BLaER1 (cell line): Measurements from ENCODE around the gene HOXB9.

Source experiments
- H3K27ac ChIP-seq: shearing (Covaris generic); formaldehyde crosslinking; 2 replicates; pipeline ENCODE4 v1.8.1; 2022
- H3K27me3 ChIP-seq: shearing (Covaris generic); formaldehyde crosslinking; 2 replicates; pipeline ENCODE4 v1.8.1; 2022
- H3K36me3 ChIP-seq: shearing (Covaris generic); formaldehyde crosslinking; 2 replicates; pipeline ENCODE4 v1.8.1; 2022
- H3K4me1 ChIP-seq: shearing (Covaris generic); formaldehyde crosslinking; 2 replicates; pipeline ENCODE4 v1.8.1; 2022
- H3K4me2 ChIP-seq: shearing (Covaris generic); formaldehyde crosslinking; 2 replicates; pipeline ENCODE4 v1.8.1; 2022
- H3K4me3 ChIP-seq: shearing (Covaris generic); formaldehyde crosslinking; 2 replicates; pipeline ENCODE4 v1.8.1; 2022
- H3K9ac ChIP-seq: shearing (Covaris generic); formaldehyde crosslinking; 2 replicates; pipeline ENCODE4 v1.8.1; 2022
- H3K9me3 ChIP-seq: shearing (Covaris generic); formaldehyde crosslinking; 2 replicates; pipeline ENCODE4 v1.8.1; 2022
- H4K20me1 ChIP-seq: shearing (Covaris generic); formaldehyde crosslinking; 2 replicates; pipeline ENCODE4 v1.8.1; 2022
- Cebpa-rat ChIP-seq: shearing (Covaris generic); IDR thresholded peaks from 2 replicates; pipeline ENCODE4 v1.8.1; 2022

HOXB9 gene

DNA sequence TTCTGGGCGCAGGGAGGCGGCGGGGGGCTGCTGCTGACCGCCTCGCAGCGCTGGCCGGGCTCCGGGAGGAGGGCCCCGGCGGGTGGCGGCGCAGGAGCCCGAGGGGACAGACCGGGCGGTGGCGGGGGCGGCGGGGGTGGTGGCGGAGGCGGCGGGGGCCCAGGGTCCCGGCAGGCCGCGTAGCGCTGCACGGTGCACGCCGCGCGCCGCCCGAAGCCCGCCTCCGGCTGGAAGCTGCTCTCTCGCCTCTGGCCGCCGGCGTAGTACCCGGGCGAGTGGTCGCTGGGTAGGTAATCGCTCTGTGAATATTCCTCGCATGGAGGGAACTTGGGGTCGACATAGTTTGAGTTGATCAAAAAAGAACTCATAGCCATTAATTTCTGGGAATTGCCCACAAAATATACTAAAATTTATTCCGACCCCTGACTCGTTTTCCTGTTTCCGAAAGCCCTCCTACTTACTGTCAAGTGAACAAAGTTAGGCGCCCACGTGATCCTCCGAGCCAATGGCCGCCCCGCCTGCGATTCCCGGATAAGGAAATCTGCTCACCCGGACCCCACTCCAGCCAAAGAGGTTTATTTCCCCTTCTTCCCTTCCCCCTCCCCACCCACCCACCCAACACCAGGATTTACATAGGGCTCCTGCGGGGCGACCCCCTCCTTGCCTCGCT, 48.1 kb downstream of the HOXB9 start, which contains the start of gene HOXB4:
Gene HOXB4 (minus strand): TSS at position 405 of the 670 bp plus-strand sequence. CDS start 31 bp downstream, at position 374.
- no peak within 1 kb of the TSS for H3K4me2 ChIP-seq
- H3K27me3 ChIP-seq: peaks cover 100% of the 10 kb centered on the region
- H3K36me3 ChIP-seq: no peaks in the 10 kb centered on the region
- H3K4me1 ChIP-seq: peaks cover 5% of the 10 kb centered on the region; the same call in 1 of the 2 replicates
- no peaks in the 10 kb centered on the region for H3K9me3 ChIP-seq
- no peak within 1 kb of the TSS for H3K27ac ChIP-seq
- peaks cover 91% of the 10 kb centered on the region for H4K20me1 ChIP-seq
- H3K9ac ChIP-seq: no peak within 1 kb of the TSS
- H3K4me3 ChIP-seq: no peak within 1 kb of the TSS
- no peak for TF ChIP-seq Cebpa-rat

DNA sequence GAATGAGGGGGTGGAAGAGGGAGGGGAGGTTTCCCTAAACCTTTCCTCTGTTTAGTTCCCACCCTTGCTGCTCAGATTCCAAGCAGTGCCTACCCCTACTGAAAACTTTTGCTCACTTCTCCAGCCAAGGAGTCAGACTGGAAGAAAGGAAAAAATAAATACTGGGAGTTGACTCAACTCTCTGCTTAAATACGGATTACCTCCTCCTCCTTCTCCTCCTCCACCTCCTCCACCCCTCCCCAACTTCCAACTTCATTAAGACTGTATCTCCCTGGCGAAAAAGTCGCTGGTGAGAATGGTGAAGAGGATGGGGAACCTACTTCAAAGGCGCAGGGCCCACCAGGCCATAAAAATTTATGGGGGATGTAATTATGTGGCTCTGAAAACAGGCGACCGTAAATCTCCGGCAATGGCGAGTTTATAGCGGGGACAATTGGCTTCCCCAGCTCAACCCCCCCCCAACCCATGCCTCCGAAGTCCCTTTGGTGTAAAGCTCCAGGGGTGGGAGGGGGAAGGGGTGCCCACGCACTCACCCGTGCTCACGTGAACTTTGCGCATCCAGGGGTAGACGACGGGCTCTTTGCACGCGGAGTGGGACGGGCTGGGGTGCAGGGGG, 48.7 kb downstream of the HOXB9 start:
- H3K36me3 ChIP-seq: no peaks in the 10 kb centered on the region
- H4K20me1 ChIP-seq: peaks cover 91% of the 10 kb centered on the region
- H3K9me3 ChIP-seq: no peaks in the 10 kb centered on the region
- H3K27ac ChIP-seq: no peak overlapping the region
- H3K27me3 ChIP-seq: peaks cover 100% of the 10 kb centered on the region
- H3K4me2 ChIP-seq: no peak overlapping the region
- peaks cover 5% of the 10 kb centered on the region; the same call in 1 of the 2 replicates for H3K4me1 ChIP-seq
- TF ChIP-seq Cebpa-rat: no peak
- H3K9ac ChIP-seq: no peak overlapping the region
- H3K4me3 ChIP-seq: no peak overlapping the region

DNA sequence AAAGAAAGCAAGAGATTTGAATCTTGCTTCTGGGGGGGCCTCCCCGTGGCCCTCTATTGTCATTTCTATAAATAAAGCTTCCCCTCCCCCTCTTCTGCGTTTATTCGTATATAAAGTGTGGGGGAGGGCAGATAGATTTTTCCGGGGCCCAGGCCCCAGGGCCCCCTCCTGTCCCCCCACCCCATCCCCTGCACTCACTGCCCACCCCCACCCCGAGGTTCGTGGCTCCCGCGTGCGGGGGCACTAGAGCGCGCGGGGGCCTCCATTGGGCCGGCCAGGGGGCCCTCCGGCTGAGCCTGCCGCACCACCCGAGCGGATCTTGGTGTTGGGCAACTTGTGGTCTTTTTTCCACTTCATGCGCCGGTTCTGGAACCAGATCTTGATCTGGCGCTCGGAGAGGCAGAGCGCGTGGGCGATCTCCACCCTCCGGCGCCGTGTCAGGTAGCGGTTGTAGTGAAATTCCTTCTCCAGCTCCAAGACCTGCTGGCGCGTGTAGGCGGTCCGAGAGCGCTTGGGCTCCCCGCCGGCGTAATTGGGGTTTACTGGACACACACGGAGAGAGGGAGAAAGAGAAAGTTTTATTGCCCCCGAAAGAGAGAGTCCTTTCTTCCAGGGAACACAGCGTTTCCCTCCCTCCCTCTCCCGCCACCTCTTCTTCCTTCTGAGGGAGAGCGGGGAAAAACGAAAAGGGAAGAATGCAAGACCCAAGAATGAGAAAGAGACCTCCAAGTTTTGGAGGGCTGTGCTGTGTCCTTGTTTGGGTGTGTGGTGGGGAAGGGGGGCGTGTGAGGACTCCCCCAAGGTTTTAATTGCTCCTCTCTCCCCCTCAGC, 49.5 kb downstream of the HOXB9 start:
- Histone ChIP-seq H3K9ac (no peak overlapping the region), H3K27ac (no peak overlapping the region), H4K20me1 (peaks cover 91% of the 10 kb centered on the region), H3K4me3 (no peak overlapping the region), H3K4me2 (no peak overlapping the region), H3K9me3 (no peaks in the 10 kb centered on the region), H3K36me3 (no peaks in the 10 kb centered on the region), H3K27me3 (peaks cover 100% of the 10 kb centered on the region), H3K4me1 (no peaks in the 10 kb centered on the region)
- no peak for TF ChIP-seq Cebpa-rat

DNA sequence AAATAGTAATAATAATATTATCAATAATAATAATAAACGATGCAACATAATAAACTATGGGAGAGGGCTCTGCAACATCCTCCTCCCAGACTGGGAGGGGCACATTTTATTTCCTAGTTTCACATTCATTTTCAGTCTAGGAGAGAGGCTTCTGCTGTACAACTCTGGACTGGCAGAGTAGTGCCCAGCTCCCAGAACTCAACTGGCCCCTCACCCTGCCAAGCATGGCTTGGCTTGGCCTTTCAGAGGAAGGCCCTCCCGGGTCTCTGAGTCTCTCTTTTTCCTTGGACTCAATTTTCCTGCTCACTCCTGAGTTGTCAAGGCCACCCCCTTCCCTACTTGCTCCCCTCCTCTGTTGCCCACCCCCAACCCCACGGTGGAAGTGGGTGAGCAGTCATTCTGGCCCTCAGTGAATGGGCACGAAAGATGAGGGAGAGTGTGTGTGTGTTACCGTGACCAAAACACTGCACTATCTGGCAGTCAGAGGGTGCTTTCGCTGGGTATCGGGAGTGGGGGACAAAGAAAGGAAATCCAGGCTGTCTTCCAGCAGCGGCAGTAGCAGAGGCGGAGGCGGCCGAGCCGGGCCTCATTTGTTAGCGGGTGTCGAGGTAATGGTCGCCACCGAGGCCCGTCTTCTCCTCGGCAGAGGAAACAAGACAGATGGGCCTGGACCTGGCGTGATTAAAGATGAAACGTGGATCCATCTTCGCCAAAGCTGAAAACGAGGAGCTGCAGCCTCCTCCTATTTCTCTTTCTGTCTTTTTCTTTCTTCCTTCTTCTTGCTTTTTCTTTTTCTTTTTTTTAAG, 50.3 kb downstream of the HOXB9 start:
- TF ChIP-seq Cebpa-rat: no peak
- Histone ChIP-seq H3K4me3 (no peak overlapping the region), H4K20me1 (peaks cover 91% of the 10 kb centered on the region), H3K4me2 (no peak overlapping the region), H3K9me3 (no peaks in the 10 kb centered on the region), H3K27me3 (peaks cover 100% of the 10 kb centered on the region), H3K4me1 (no peaks in the 10 kb centered on the region), H3K36me3 (no peaks in the 10 kb centered on the region), H3K27ac (no peak overlapping the region), H3K9ac (no peak overlapping the region)

DNA sequence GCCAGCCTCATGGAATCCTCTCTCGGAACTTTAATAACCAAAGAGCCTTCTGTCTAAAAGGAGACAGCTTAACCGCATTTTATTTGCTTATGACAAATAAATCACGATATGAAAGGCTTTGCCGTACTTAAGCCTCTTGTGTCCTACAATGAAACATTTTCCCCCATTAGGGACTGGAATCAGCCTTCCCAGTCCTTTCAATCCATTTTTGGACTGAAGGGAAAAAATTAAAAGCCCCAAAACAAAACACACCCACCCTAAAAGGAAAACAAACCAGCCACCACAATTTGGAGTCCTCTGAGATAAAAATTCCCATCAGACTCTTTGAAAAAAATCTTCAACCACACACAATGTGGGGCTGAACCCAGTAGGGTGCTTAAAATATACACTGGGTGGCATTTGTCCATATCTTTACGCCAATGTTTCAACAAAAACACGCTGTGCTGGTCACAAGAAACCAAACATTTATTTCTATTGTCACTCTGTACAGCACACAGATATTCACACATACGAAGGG, 51.0 kb downstream of the HOXB9 start:
- Histone ChIP-seq H3K27me3 (peaks cover 100% of the 10 kb centered on the region), H3K4me2 (no peak overlapping the region), H3K9me3 (no peaks in the 10 kb centered on the region), H3K27ac (no peak overlapping the region), H3K36me3 (no peaks in the 10 kb centered on the region), H3K9ac (no peak overlapping the region), H3K4me1 (no peaks in the 10 kb centered on the region), H4K20me1 (peaks cover 91% of the 10 kb centered on the region), H3K4me3 (no peak overlapping the region)
- no peak for TF ChIP-seq Cebpa-rat

DNA sequence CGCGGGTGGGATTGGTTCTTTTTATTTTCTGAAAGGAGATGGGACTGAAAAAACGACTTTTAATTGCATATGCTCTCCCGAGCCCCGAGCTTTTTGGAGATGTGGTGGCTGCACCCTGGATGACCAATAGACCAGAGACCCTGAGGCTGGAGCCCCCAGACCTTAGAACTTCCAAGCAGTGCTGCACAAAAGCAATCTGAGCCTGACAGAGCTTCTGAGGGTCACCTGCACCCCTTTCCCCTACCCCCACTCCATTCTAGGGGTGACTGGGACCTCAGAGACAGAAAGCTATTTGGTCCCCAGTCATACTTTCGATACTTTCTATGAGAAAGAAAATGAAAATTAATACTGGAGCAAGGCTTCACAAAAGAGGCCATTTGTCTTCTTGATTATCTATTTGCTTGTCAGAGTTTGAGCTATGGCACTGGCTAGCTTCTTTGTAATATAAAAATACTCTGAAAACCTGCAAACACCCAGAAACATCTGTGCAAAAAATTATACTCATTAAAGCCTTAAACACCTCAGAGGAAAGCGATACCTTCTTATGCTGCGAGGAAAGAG, 51.6 kb downstream of the HOXB9 start:
- Histone ChIP-seq H3K9me3 (no peaks in the 10 kb centered on the region), H4K20me1 (peaks cover 91% of the 10 kb centered on the region), H3K36me3 (no peaks in the 10 kb centered on the region), H3K4me1 (no peaks in the 10 kb centered on the region), H3K9ac (no peak overlapping the region), H3K27ac (no peak overlapping the region), H3K27me3 (peaks cover 100% of the 10 kb centered on the region), H3K4me2 (no peak overlapping the region), H3K4me3 (no peak overlapping the region)
- no peak for TF ChIP-seq Cebpa-rat

DNA sequence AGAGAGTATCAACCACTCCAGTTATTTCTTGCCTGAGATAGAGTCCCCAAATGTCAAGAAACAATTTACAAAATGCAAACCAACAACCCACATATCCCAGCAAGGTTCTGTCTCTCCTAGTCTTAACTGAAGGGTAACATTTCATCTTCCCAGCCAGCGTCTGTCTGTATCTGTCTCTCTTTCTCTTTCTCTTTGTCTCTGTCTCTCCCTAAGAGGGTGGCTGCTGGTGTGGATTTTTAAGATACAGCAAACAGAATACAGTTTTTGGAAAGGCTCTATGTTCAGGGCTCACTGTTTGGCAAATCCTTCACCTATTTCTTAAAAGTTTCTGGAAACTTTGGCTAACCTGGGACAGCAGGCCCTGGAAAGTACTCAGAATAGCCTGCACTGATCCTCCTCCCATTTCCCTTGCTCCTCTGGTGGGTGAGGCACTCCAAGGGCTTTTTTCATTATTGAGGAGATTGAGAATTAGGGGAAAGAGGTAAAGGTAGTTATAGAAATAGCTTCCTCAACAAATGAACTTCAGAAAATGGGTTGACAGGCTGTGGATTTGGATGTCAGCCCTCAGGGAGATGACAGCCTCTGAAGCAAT, 54.2 kb downstream of the HOXB9 start:
- H3K9ac ChIP-seq: no peak overlapping the region
- H3K4me1 ChIP-seq: no peaks in the 10 kb centered on the region
- H3K4me2 ChIP-seq: no peak overlapping the region
- peaks cover 96% of the 10 kb centered on the region for H4K20me1 ChIP-seq
- H3K27me3 ChIP-seq: peaks cover 100% of the 10 kb centered on the region
- H3K4me3 ChIP-seq: no peak overlapping the region
- no peak overlapping the region for H3K27ac ChIP-seq
- no peaks in the 10 kb centered on the region for H3K9me3 ChIP-seq
- TF ChIP-seq Cebpa-rat: no peak
- H3K36me3 ChIP-seq: no peaks in the 10 kb centered on the region
